GM18498 (cell line): ENCODE measurements around the gene ELK4.

Source experiments
- ATAC-seq: cut with Tn5 transposase; IDR thresholded peaks from one replicate; pipeline ENCODE4 v1.9.1; 2021; ENCODE audit warnings: mild to moderate bottlenecking, moderate library complexity; ENCODE audit not compliant: unreplicated experiment

ELK4 gene

GRCh38 chr1:205569411-205570172 is 62.2 kb downstream of the ELK4 start:
- no peak for ATAC-seq

GRCh38 chr1:205568469-205569361 is 63.1 kb downstream of the ELK4 start:
- ATAC-seq: no peak

- ATAC-seq: no peak
These were observed 63.7 kb downstream of the ELK4 start for GRCh38 chr1:205568135-205568468.

- no peak for ATAC-seq
These were observed 64.1 kb downstream of the ELK4 start for GRCh38 chr1:205567716-205568115.

GRCh38 chr1:205565799-205566198 is 66.0 kb downstream of the ELK4 start:
- no peak for ATAC-seq

GRCh38 chr1:205563927-205564441 is 67.8 kb downstream of the ELK4 start:
- ATAC-seq: no peak

- ATAC-seq: no peak
These were observed 70.2 kb downstream of the ELK4 start for GRCh38 chr1:205561501-205562203.
